ENCODE results near the gene TRAPPC12.

GRCh38 chr2:3493615-3494007 lies 114.1 kb downstream of the TRAPPC12 start:
- TF ChIP-seq CTCF (IDR thresholded peaks at IDR 0.05) = no peak
- TF ChIP-seq ZFX (IDR thresholded peaks at IDR 0.05; ENCODE audit: borderline replicate concordance) = no peak

Data from 22Rv1 (cell line).